Stimulated activated naive B cell treated with anti-CD40 and anti-IgM and Interleukin-4, amounts not matched to agents 10 μg/mL and 1 μg/mL and 100 μg/mL, for 72 hours (primary cell): ENCODE measurements around the gene ODAD4.

Experiments used
- ATAC-seq, 2 donors: fragments of 150-1000 bp; cut with Tn5 transposase; replicated peaks; 2 replicates each; pipeline ENCODE4 v1.10.0; 2021; ENCODE audit warnings: moderate library complexity in 1 of 2
- DNase-seq: peaks from one replicate; pipeline ENCODE4 v3.0.0; 2021
- H3K27ac Mint-ChIP-seq: one replicate; pipeline ENCODE4 v1.8.0; 2022; ENCODE audit warnings: mild to moderate bottlenecking, mixed read lengths
- H3K27me3 Mint-ChIP-seq, 2 donors: one replicate each; pipeline ENCODE4 v1.8.0; 2022; ENCODE audit warnings: mixed read lengths in 2 of 2
- H3K36me3 Mint-ChIP-seq, 2 donors: one replicate each; pipeline ENCODE4 v1.8.0; 2022; ENCODE audit warnings: mixed read lengths in 2 of 2, mild to moderate bottlenecking in 1 of 2
- H3K4me1 Mint-ChIP-seq, 2 donors: one replicate each; pipeline ENCODE4 v1.8.0; 2022; ENCODE audit warnings: mixed read lengths in 2 of 2, mild to moderate bottlenecking in 1 of 2
- H3K4me3 Mint-ChIP-seq, 2 donors: one replicate each; pipeline ENCODE4 v1.8.0; 2022; ENCODE audit warnings: mild to moderate bottlenecking in 2 of 2, mixed read lengths in 2 of 2, moderate library complexity in 1 of 2
- H3K9me3 Mint-ChIP-seq, 2 donors: one replicate each; pipeline ENCODE4 v1.8.0; 2022; ENCODE audit warnings: mixed read lengths in 2 of 2, mild to moderate bottlenecking in 1 of 2

The ODAD4 gene

GRCh38 chr17:41942626-41943373 is 12.4 kb downstream of the ODAD4 start:
- no peaks in the 10 kb centered on the region for H3K4me1 Mint-ChIP-seq

GRCh38 chr17:41943492-41943891 is 13.1 kb downstream of the ODAD4 start:
- H3K27ac Mint-ChIP-seq: no peak overlapping the region
- no peak overlapping the region for H3K4me3 Mint-ChIP-seq
- peaks cover 5 to 6% of the 10 kb centered on the region in 2 donors for H3K27me3 Mint-ChIP-seq
- no peaks in the 10 kb centered on the region for H3K9me3 Mint-ChIP-seq
- no peaks in the 10 kb centered on the region for H3K36me3 Mint-ChIP-seq
- DNase-seq (no peak), ATAC-seq (no peak)
- H3K4me1 Mint-ChIP-seq: no peaks in the 10 kb centered on the region

More at GRCh38 chr17:41942626-41943373, 12.4 kb downstream of the ODAD4 start:
- no peak overlapping the region for H3K27ac Mint-ChIP-seq
- DNase-seq (no peak), ATAC-seq (no peak)
- no peak overlapping the region for H3K4me3 Mint-ChIP-seq
- no peaks in the 10 kb centered on the region for H3K9me3 Mint-ChIP-seq
- H3K27me3 Mint-ChIP-seq: peaks cover 5 to 6% of the 10 kb centered on the region in 2 donors
- H3K36me3 Mint-ChIP-seq: no peaks in the 10 kb centered on the region

GRCh38 chr17:41944943-41945342 is 14.5 kb downstream of the ODAD4 start:
- H3K27ac Mint-ChIP-seq: no peak overlapping the region
- H3K4me1 Mint-ChIP-seq: no peaks in the 10 kb centered on the region
- peaks cover 5 to 6% of the 10 kb centered on the region in 2 donors for H3K27me3 Mint-ChIP-seq
- H3K36me3 Mint-ChIP-seq: no peaks in the 10 kb centered on the region
- no peak overlapping the region for H3K4me3 Mint-ChIP-seq
- ATAC-seq (no peak), DNase-seq (no peak)
- no peaks in the 10 kb centered on the region for H3K9me3 Mint-ChIP-seq

- DNase-seq: no peak
- Mint-ChIP-seq H3K36me3 (no peaks in the 10 kb centered on the region), H3K27me3 (no peaks in the 10 kb centered on the region), H3K4me3 (no peak overlapping the region), H3K27ac (no peak overlapping the region), H3K4me1 (no peaks in the 10 kb centered on the region), H3K9me3 (no peaks in the 10 kb centered on the region)
- no peak for ATAC-seq
These were observed 18.5 kb downstream of the ODAD4 start for GRCh38 chr17:41948762-41949460.

- no peaks in the 10 kb centered on the region for H3K4me1 Mint-ChIP-seq
- DNase-seq (no peak), ATAC-seq (no peak)
- no peaks in the 10 kb centered on the region for H3K36me3 Mint-ChIP-seq
- no peaks in the 10 kb centered on the region for H3K9me3 Mint-ChIP-seq
- H3K27ac Mint-ChIP-seq: no peak overlapping the region
- no peak overlapping the region for H3K4me3 Mint-ChIP-seq
- no peaks in the 10 kb centered on the region for H3K27me3 Mint-ChIP-seq
These were observed 26.1 kb downstream of the ODAD4 start for GRCh38 chr17:41956522-41956921.

- ATAC-seq (no peak), DNase-seq (no peak)
- H3K36me3 Mint-ChIP-seq: no peaks in the 10 kb centered on the region
- no peaks in the 10 kb centered on the region for H3K9me3 Mint-ChIP-seq
- H3K27me3 Mint-ChIP-seq: no peaks in the 10 kb centered on the region
- no peaks in the 10 kb centered on the region for H3K4me1 Mint-ChIP-seq
- H3K4me3 Mint-ChIP-seq: no peak overlapping the region
- no peak overlapping the region for H3K27ac Mint-ChIP-seq
These were observed 26.8 kb downstream of the ODAD4 start for GRCh38 chr17:41957031-41957868.

GRCh38 chr17:41957869-41958439 is 27.5 kb downstream of the ODAD4 start:
- no peaks in the 10 kb centered on the region for H3K36me3 Mint-ChIP-seq
- peaks cover 0 to 4% of the 10 kb centered on the region in 2 donors for H3K4me1 Mint-ChIP-seq
- no peak overlapping the region for H3K27ac Mint-ChIP-seq
- DNase-seq (no peak), ATAC-seq (no peak)
- H3K4me3 Mint-ChIP-seq: no peak overlapping the region
- H3K9me3 Mint-ChIP-seq: no peaks in the 10 kb centered on the region
- H3K27me3 Mint-ChIP-seq: no peaks in the 10 kb centered on the region

GRCh38 chr17:41959030-41959335 is 28.6 kb downstream of the ODAD4 start:
- Mint-ChIP-seq H3K27me3 (no peaks in the 10 kb centered on the region), H3K27ac (no peak overlapping the region), H3K9me3 (no peaks in the 10 kb centered on the region), H3K36me3 (no peaks in the 10 kb centered on the region), H3K4me3 (no peak overlapping the region), H3K4me1 (peaks cover 0 to 10% of the 10 kb centered on the region in 2 donors)
- no peak for DNase-seq
- no peak for ATAC-seq

- H3K4me3 Mint-ChIP-seq: no peak overlapping the region
- no peaks in the 10 kb centered on the region for H3K27me3 Mint-ChIP-seq
- DNase-seq: no peak
- ATAC-seq: no peak
- no peaks in the 10 kb centered on the region for H3K9me3 Mint-ChIP-seq
- no peaks in the 10 kb centered on the region for H3K36me3 Mint-ChIP-seq
- peaks cover 0 to 10% of the 10 kb centered on the region in 2 donors for H3K4me1 Mint-ChIP-seq
- no peak overlapping the region for H3K27ac Mint-ChIP-seq
These were observed 29.1 kb downstream of the ODAD4 start for GRCh38 chr17:41959336-41960095.

GRCh38 chr17:41962111-41962510 is 31.7 kb downstream of the ODAD4 start:
- DNase-seq: no peak
- Mint-ChIP-seq H3K36me3 (no peaks in the 10 kb centered on the region), H3K4me1 (peaks cover 10 to 23% of the 10 kb centered on the region in 2 donors)

GRCh38 chr17:41962768-41963434 is 32.5 kb downstream of the ODAD4 start:
- Mint-ChIP-seq H3K27me3 (no peaks in the 10 kb centered on the region), H3K9me3 (no peaks in the 10 kb centered on the region), H3K27ac (peak overlapping the region; percentile 47), H3K36me3 (peaks cover under 1% of the 10 kb centered on the region in 2 donors), H3K4me3 (no peak overlapping the region), H3K4me1 (peaks cover 11 to 31% of the 10 kb centered on the region in 2 donors)
- ATAC-seq: peak; percentile 28 to 36
- DNase-seq: peak; percentile 65

More at GRCh38 chr17:41962111-41962510, 31.7 kb downstream of the ODAD4 start:
- ATAC-seq: no peak
- no peak overlapping the region for H3K27ac Mint-ChIP-seq
- no peaks in the 10 kb centered on the region for H3K27me3 Mint-ChIP-seq
- H3K9me3 Mint-ChIP-seq: no peaks in the 10 kb centered on the region
- H3K4me3 Mint-ChIP-seq: no peak overlapping the region

- Mint-ChIP-seq H3K36me3 (peaks cover 13 to 15% of the 10 kb centered on the region in 2 donors), H3K27me3 (no peaks in the 10 kb centered on the region), H3K9me3 (no peaks in the 10 kb centered on the region), H3K27ac (peak overlapping the region; percentile 88), H3K4me1 (peaks cover 16 to 48% of the 10 kb centered on the region in 2 donors), H3K4me3 (peak overlapping the region; percentile 77 to 89)
- DNase-seq (peak; percentile 61), ATAC-seq (peak; percentile 56 to 71)
These were observed 35.5 kb downstream of the ODAD4 start for GRCh38 chr17:41965694-41966462.
